WTC11 (cell line): ENCODE data around the gene CPE.

Source experiments
- CREB1 ChIP-seq: sonication (generic); formaldehyde crosslinking; IDR thresholded peaks from 2 replicates; pipeline ENCODE4 v1.8.0; 2023; ENCODE audit warnings: mild to moderate bottlenecking, missing genetic modification reagents
- CTCF ChIP-seq: fragments of 200-600 bp; IDR thresholded peaks from 2 replicates; pipeline ENCODE4 v1.8.0; 2022; ENCODE audit warnings: antibody characterized with exemption
- FOXJ3 ChIP-seq: sonication (generic); formaldehyde crosslinking; IDR thresholded peaks from 2 replicates; pipeline ENCODE4 v1.9.0; 2021; ENCODE audit warnings: missing genetic modification reagents, mild to moderate bottlenecking, borderline replicate concordance
- NFYB ChIP-seq: sonication (generic); formaldehyde crosslinking; conservative IDR thresholded peaks from 2 replicates; pipeline ENCODE4 v1.8.0; 2022; ENCODE audit warnings: low read depth, missing genetic modification reagents
- ZNF232 ChIP-seq: sonication (generic); formaldehyde crosslinking; IDR thresholded peaks from 2 replicates; pipeline ENCODE4 v1.8.0; 2022; ENCODE audit warnings: mild to moderate bottlenecking, missing genetic modification reagents
- TF ChIP-seq, protein P1 (sequence below): fragments of 250-450 bp; sonication (Bioruptor Pico); IDR thresholded peaks from 2 replicates; pipeline ENCODE4 v2.1.2; 2022; ENCODE audit warnings: mild to moderate bottlenecking, moderate library complexity
- TF ChIP-seq, protein P2 (sequence below): sonication (generic); formaldehyde crosslinking; IDR thresholded peaks from 2 replicates; pipeline ENCODE4 v1.8.0; 2022; ENCODE audit warnings: mild to moderate bottlenecking, missing genetic modification reagents

- TF ChIP-seq CREB1 (CRISPR knock-in tag) (no peak), CTCF (no peak), ZNF232 (CRISPR knock-in tag) (no peak), NFYB (CRISPR knock-in tag) (no peak), FOXJ3 (CRISPR knock-in tag) (no peak)
- TF ChIP-seq, protein P1, sequence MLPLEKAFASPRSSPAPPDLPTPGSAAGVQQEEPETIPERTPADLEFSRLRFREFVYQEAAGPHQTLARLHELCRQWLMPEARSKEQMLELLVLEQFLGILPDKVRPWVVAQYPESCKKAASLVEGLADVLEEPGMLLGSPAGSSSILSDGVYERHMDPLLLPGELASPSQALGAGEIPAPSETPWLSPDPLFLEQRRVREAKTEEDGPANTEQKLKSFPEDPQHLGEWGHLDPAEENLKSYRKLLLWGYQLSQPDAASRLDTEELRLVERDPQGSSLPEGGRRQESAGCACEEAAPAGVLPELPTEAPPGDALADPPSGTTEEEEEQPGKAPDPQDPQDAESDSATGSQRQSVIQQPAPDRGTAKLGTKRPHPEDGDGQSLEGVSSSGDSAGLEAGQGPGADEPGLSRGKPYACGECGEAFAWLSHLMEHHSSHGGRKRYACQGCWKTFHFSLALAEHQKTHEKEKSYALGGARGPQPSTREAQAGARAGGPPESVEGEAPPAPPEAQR (CRISPR knock-in tag) = no peak
- TF ChIP-seq, protein P2, sequence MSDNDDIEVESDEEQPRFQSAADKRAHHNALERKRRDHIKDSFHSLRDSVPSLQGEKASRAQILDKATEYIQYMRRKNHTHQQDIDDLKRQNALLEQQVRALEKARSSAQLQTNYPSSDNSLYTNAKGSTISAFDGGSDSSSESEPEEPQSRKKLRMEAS (CRISPR knock-in tag) = no peak
Measured at GRCh38 chr4:165360041-165360695, 18.6 kb upstream of the CPE start.
